Loucy (cell line): ENCODE measurements around the gene LRRC53.

Source experiments
- H2AFZ ChIP-seq: fragments of 200-600 bp; sonication (generic); 2 replicates; pipeline ENCODE4 v1.6.0; 2016; ENCODE audit warnings: antibody characterized with exemption, mild to moderate bottlenecking, low read length, moderate library complexity
- H3F3A ChIP-seq: fragments of 200-600 bp; 2 replicates; pipeline ENCODE4 v1.6.0; 2016; ENCODE audit warnings: antibody characterized with exemption, low read depth, mild to moderate bottlenecking
- H3K27me3 ChIP-seq: fragments of 200-600 bp; sonication (generic); 2 replicates; pipeline ENCODE4 v1.6.1; 2014; ENCODE audit warnings: low read length, mild to moderate bottlenecking; ENCODE audit not compliant: insufficient read depth, poor library complexity, severe bottlenecking
- H3K36me3 ChIP-seq: fragments of 200-600 bp; sonication (generic); 2 replicates; pipeline ENCODE4 v1.6.1; 2016; ENCODE audit warnings: low read length; ENCODE audit not compliant: insufficient read depth
- H3K4me1 ChIP-seq: fragments of 200-600 bp; sonication (generic); 2 replicates; pipeline ENCODE4 v1.5.1; 2014; ENCODE audit warnings: low read length, mild to moderate bottlenecking; ENCODE audit not compliant: insufficient read depth, poor library complexity, severe bottlenecking
- H3K4me2 ChIP-seq: fragments of 200-600 bp; sonication (generic); 2 replicates; pipeline ENCODE4 v1.6.0; 2014; ENCODE audit warnings: antibody characterized with exemption, low read length, low read depth, mild to moderate bottlenecking; ENCODE audit not compliant: poor library complexity, severe bottlenecking
- H3K4me3 ChIP-seq: fragments of 200-600 bp; sonication (generic); 2 replicates; pipeline ENCODE4 v1.5.1; 2014; ENCODE audit warnings: low read length, mild to moderate bottlenecking, mixed read lengths; ENCODE audit not compliant: poor library complexity, severe bottlenecking
- H3K79me2 ChIP-seq: fragments of 200-600 bp; sonication (generic); 2 replicates; pipeline ENCODE4 v1.6.1; 2014; ENCODE audit warnings: low read length; ENCODE audit not compliant: insufficient read depth
- H3K9ac ChIP-seq: fragments of 200-600 bp; sonication (generic); 2 replicates; pipeline ENCODE4 v1.6.0; 2014; ENCODE audit warnings: mild to moderate bottlenecking, low read depth, low read length, moderate library complexity; ENCODE audit not compliant: poor library complexity, severe bottlenecking
- H3K9me2 ChIP-seq: fragments of 200-600 bp; sonication (generic); replicated peaks from 2 replicates; pipeline ENCODE4 v1.6.1; 2016; ENCODE audit warnings: low read depth, low read length, mixed read lengths
- H3K9me3 ChIP-seq: fragments of 200-600 bp; sonication (generic); 2 replicates; pipeline ENCODE4 v1.6.1; 2014; ENCODE audit warnings: mild to moderate bottlenecking, antibody characterized with exemption, low read length, low read depth; ENCODE audit not compliant: insufficient read depth
- H4K20me1 ChIP-seq: fragments of 200-600 bp; sonication (generic); 2 replicates; pipeline ENCODE4 v1.6.0; 2014; ENCODE audit warnings: antibody characterized with exemption, low read length, mild to moderate bottlenecking; ENCODE audit not compliant: insufficient read depth, poor library complexity, severe bottlenecking
- CTCF ChIP-seq: fragments of 200-600 bp; sonication (generic); conservative IDR thresholded peaks from 2 replicates; pipeline ENCODE4 v1.5.1; 2014; ENCODE audit warnings: mild to moderate bottlenecking, antibody characterized with exemption, low read length
- EZH2phosphoT487 ChIP-seq: fragments of 200-600 bp; IDR thresholded peaks from 2 replicates; pipeline ENCODE4 v1.6.1; 2018; ENCODE audit warnings: antibody characterized with exemption, mild to moderate bottlenecking, moderate library complexity, borderline replicate concordance

LRRC53 gene

GRCh38 chr1:74420467-74420866, 91.9 kb downstream of the LRRC53 start:
- Histone ChIP-seq H3K9me2 (no peaks in the 10 kb centered on the region), H3K79me2 (no peaks in the 10 kb centered on the region), H3K36me3 (no peaks in the 10 kb centered on the region), H3K27me3 (no peaks in the 10 kb centered on the region), H3K4me2 (no peak overlapping the region), H3K4me1 (no peaks in the 10 kb centered on the region), H3F3A (no peaks in the 10 kb centered on the region), H3K9me3 (no peaks in the 10 kb centered on the region), H3K4me3 (no peak overlapping the region), H2AFZ (no peak overlapping the region), H3K9ac (no peak overlapping the region), H4K20me1 (no peaks in the 10 kb centered on the region)
- TF ChIP-seq EZH2phosphoT487 = no peak
- no peak for TF ChIP-seq CTCF
